DND-41 (cell line): ENCODE data around the gene ST6GALNAC4.
A peak's percentile ranks its signal among the peaks of the same experiment; 100 is the strongest.

Experiments used
- ATAC-seq: fragments of 200-7000 bp; cut with Tn5 transposase; 3 replicates; pipeline ENCODE4 v1.9.1; 2021; ENCODE audit warnings: low read depth; ENCODE audit not compliant: insufficient read depth
- DNase-seq: peaks from one replicate; pipeline ENCODE4 v3.0.0-alpha.2; 2020
- H2AFZ ChIP-seq: 2 replicates; pipeline ENCODE4 v1.6.0; 2012; ENCODE audit warnings: low read depth, low read length
- H3K27ac ChIP-seq: 2 replicates; pipeline ENCODE4 v1.5.1; 2012; ENCODE audit warnings: low read length, inconsistent platforms
- H3K27me3 ChIP-seq: fragments of 200-600 bp; sonication (generic); 2 replicates; pipeline ENCODE4 v1.6.0; 2012; ENCODE audit warnings: low read length, mild to moderate bottlenecking, inconsistent platforms; ENCODE audit not compliant: insufficient read depth, poor library complexity
- H3K36me3 ChIP-seq: 2 replicates; pipeline ENCODE4 v1.5.1; 2012; ENCODE audit warnings: low read length, inconsistent platforms; ENCODE audit not compliant: insufficient read depth
- H3K4me1 ChIP-seq: 2 replicates; pipeline ENCODE4 v1.5.1; 2012; ENCODE audit warnings: mild to moderate bottlenecking, low read length; ENCODE audit not compliant: insufficient read depth
- H3K4me2 ChIP-seq: 2 replicates; pipeline ENCODE4 v1.6.0; 2012; ENCODE audit warnings: mild to moderate bottlenecking, moderate library complexity, low read length, inconsistent platforms; ENCODE audit not compliant: insufficient read depth
- H3K4me3 ChIP-seq, 2 experiments: fragments of 200-600 bp in 1 of 2; shearing (Covaris generic) in 1 of 2; 2 replicates each; pipeline ENCODE4 v1.5.1; 2012 to 2016; ENCODE audit warnings: inconsistent platforms in 2 of 2, low read length in 2 of 2, mild to moderate bottlenecking in 2 of 2, low read depth in 1 of 2, moderate library complexity in 1 of 2
- H3K79me2 ChIP-seq: 2 replicates; pipeline ENCODE4 v1.6.0; 2012; ENCODE audit warnings: low read length, inconsistent platforms; ENCODE audit not compliant: insufficient read depth
- H3K9ac ChIP-seq: 2 replicates; pipeline ENCODE4 v1.6.0; 2012; ENCODE audit warnings: low read depth, mild to moderate bottlenecking, inconsistent platforms, low read length, moderate library complexity
- H3K9me3 ChIP-seq: 2 replicates; pipeline ENCODE4 v1.5.1; 2012; ENCODE audit warnings: low read length, moderate library complexity, mild to moderate bottlenecking, inconsistent platforms; ENCODE audit not compliant: insufficient read depth, severe bottlenecking
- H4K20me1 ChIP-seq: 2 replicates; pipeline ENCODE4 v1.6.0; 2012; ENCODE audit warnings: low read length; ENCODE audit not compliant: insufficient read depth
- CTCF ChIP-seq: IDR thresholded peaks from 2 replicates; pipeline ENCODE4 v1.5.1; 2012; ENCODE audit warnings: borderline replicate concordance, low read length, moderate library complexity, mild to moderate bottlenecking; ENCODE audit not compliant: poor library complexity, severe bottlenecking; ENCODE audit errors: extremely low read depth
- EZH2 ChIP-seq: IDR thresholded peaks from 3 replicates; pipeline ENCODE4 v1.6.1; 2012; ENCODE audit warnings: borderline replicate concordance, low read depth, mild to moderate bottlenecking, moderate library complexity, low read length, inconsistent platforms; ENCODE audit not compliant: severe bottlenecking

The ST6GALNAC4 gene

GRCh38 chr9:127930231-127931091 is 13.6 kb upstream of the ST6GALNAC4 start, which contains the start of gene PIP5KL1:
Gene PIP5KL1, minus strand, starts transcription at chr9:127930777. Its CDS starts 25 bp downstream, at chr9:127930752.
- Histone ChIP-seq H3K79me2 (peaks cover 17% of the 10 kb centered on the region), H3K4me1 (peaks cover 12% of the 10 kb centered on the region), H2AFZ (no peak within 1 kb of the TSS), H3K27ac (no peak within 1 kb of the TSS), H3K27me3 (no peaks in the 10 kb centered on the region), H3K4me2 (no peak within 1 kb of the TSS), H3K36me3 (peaks cover 15% of the 10 kb centered on the region), H3K4me3 (no peak within 1 kb of the TSS), H4K20me1 (peaks cover 33% of the 10 kb centered on the region; the same call in 1 of the 2 replicates), H3K9me3 (no peaks in the 10 kb centered on the region), H3K9ac (no peak within 1 kb of the TSS)
- ATAC-seq (no peak), DNase-seq (no peak)
- TF ChIP-seq CTCF: no peak
- no peak for TF ChIP-seq EZH2

- Histone ChIP-seq H3K4me1 (peaks cover 4% of the 10 kb centered on the region), H3K9me3 (no peaks in the 10 kb centered on the region), H3K27me3 (no peaks in the 10 kb centered on the region), H3K9ac (no peak overlapping the region), H3K79me2 (peaks cover 8% of the 10 kb centered on the region; the same call in 1 of the 2 replicates), H3K4me2 (no peak overlapping the region), H3K4me3 (no peak overlapping the region), H3K27ac (no peak overlapping the region), H4K20me1 (peaks cover 24% of the 10 kb centered on the region; the same call in 1 of the 2 replicates), H2AFZ (no peak overlapping the region), H3K36me3 (peaks cover 7% of the 10 kb centered on the region; the same call in 1 of the 2 replicates)
- ATAC-seq (no peak), DNase-seq (no peak)
- no peak for TF ChIP-seq CTCF
- TF ChIP-seq EZH2: no peak
These were observed 12.8 kb upstream of the ST6GALNAC4 start for GRCh38 chr9:127929625-127929979.

- Histone ChIP-seq H3K27ac (no peak overlapping the region), H3K9ac (no peak overlapping the region), H3K36me3 (0 out of 2 replicates have a peak, but pooled peaks cover 4% of the 10 kb centered on the region), H3K4me3 (no peak overlapping the region), H3K4me1 (no peaks in the 10 kb centered on the region), H2AFZ (no peak overlapping the region), H3K9me3 (no peaks in the 10 kb centered on the region), H4K20me1 (peaks cover 19% of the 10 kb centered on the region; the same call in 1 of the 2 replicates), H3K4me2 (no peak overlapping the region), H3K79me2 (peaks cover 3% of the 10 kb centered on the region; the same call in 1 of the 2 replicates), H3K27me3 (no peaks in the 10 kb centered on the region)
- TF ChIP-seq CTCF (no peak), EZH2 (no peak)
- ATAC-seq: peak; percentile 20; the same call in 1 of the 3 replicates
- DNase-seq: no peak
These were observed 12.1 kb upstream of the ST6GALNAC4 start for GRCh38 chr9:127928676-127929624.
